Measurements from ENCODE around the gene MYOF. TPM values are rescaled to one million over a fixed set of nuclear protein-coding genes. Genes with fewer than 3 reads are reported as not detected.
"Not testable (repeated sequence)": the region's sequence is repeated elsewhere in the genome, so short reads cannot be mapped to it uniquely, and the experiment has no call there.

MYOF gene
- total RNA-seq, 4 donors from 2014 or later: 4.1 to 10.3 (median 6.3) TPM

DNA sequence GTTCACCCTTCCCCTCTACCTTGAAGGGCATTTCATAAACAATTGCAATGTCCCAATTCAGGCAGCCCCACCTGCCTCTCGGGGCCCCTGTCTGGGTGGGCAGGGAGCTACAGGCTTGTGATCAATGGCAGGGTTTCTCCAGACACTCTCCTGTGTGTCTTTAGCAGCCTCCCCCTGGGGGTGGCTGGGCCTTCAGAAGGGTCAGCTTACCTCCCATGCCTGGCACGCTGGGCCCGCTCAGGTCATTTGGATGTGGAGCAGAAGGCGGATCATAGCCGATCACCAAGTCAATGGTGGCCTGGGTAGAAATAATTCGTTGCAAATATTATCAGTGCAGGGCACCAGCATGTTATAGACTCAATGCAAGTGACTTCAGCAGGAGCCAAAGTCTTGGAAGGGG is 56.3 kb downstream of the MYOF start:
- TF ChIP-seq POLR2A (IDR thresholded peaks at IDR 0.05): no peak
- TF ChIP-seq, protein P1, sequence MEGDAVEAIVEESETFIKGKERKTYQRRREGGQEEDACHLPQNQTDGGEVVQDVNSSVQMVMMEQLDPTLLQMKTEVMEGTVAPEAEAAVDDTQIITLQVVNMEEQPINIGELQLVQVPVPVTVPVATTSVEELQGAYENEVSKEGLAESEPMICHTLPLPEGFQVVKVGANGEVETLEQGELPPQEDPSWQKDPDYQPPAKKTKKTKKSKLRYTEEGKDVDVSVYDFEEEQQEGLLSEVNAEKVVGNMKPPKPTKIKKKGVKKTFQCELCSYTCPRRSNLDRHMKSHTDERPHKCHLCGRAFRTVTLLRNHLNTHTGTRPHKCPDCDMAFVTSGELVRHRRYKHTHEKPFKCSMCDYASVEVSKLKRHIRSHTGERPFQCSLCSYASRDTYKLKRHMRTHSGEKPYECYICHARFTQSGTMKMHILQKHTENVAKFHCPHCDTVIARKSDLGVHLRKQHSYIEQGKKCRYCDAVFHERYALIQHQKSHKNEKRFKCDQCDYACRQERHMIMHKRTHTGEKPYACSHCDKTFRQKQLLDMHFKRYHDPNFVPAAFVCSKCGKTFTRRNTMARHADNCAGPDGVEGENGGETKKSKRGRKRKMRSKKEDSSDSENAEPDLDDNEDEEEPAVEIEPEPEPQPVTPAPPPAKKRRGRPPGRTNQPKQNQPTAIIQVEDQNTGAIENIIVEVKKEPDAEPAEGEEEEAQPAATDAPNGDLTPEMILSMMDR (IDR thresholded peaks at IDR 0.05 in 4 of 5, conservative IDR thresholded peaks at IDR 0.05 in 1 of 5): no peak
- intact Hi-C loops (cut with DNase I; ENCODE audit: low total_unique reads) (no loop called here), in situ Hi-C loops (cut with MboI; ENCODE audit: low sequenced_read_pairs in 4 of 4) (no loop called here)
- H3K4me1 ChIP-seq: peaks cover 0 to 8% of the 10 kb centered on the region in 2 donors
- H3K27ac ChIP-seq: no peak overlapping the region
- DNase-seq (no peak), ATAC-seq (no peak)
- no peaks in the 10 kb centered on the region for H3K27me3 ChIP-seq
- H3K4me3 ChIP-seq: no peak overlapping the region
- no peaks in the 10 kb centered on the region for H3K36me3 ChIP-seq
- no peaks in the 10 kb centered on the region for H3K9me3 ChIP-seq

DNA sequence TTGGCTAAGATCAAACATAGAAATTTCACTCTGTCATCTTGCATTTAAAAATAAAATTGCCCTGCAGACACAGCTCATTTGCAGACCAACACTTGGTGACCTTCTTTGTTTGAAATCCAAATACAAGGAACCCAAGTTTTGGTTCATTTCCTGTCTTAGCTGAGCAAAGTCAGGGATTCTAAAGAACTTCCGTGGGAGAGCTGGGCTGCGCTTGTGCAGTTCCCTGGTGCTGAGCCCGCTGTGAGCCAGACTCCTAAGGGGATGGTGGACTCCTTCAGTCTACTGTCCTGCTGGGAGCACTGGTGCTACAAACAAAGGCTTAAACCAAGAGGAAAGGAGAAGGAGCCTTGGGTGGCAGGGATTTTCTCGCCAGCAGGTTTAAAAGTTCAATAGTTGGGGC is 60.0 kb downstream of the MYOF start:
- no peak for ATAC-seq

DNA sequence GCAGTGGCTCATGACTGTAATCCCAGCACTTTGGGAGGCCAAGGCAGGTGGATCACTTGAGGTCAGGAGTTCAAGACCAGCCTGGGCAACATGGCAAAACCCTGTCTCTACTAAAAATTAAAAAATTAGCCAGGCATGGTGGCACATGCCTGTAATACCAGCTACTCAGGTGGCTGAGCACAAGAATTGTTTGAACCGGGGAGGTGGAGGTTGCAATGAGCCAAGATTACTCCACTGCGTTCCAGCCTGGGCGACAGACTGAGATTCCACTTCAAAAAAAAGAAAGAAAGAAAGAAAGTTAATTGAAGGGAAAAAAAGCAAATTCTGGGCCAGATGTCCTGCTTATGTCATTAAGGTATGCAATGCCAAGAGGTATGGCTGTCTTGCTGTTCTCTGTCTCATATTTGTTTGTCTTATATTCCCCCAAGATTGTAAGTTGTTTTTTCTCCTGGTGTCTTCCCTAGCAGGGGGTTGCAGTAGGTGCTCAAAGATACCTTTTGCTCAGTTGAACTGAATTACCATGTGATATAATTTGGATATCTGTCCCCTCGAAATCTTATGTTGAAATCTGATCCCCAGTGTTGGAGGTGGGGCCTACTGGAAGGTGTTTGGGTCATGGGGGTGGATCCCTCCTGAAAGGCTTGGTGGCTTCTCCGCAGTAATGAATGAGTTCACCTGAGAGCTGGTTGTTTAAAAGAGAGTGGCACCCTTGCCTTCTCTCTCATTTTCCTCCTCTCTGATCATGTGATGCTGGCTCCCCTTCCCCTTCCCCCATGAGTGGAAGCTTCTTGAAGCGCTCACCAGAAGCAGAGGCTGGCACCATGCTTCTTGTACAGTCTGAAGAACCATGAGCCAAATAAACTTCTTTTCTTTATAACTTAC is 60.9 kb downstream of the MYOF start:
- ATAC-seq (no peak), DNase-seq (no peak)
- no peak overlapping the region for H3K4me3 ChIP-seq
- H3K27me3 ChIP-seq: no peaks in the 10 kb centered on the region
- in situ Hi-C loops (cut with MboI; ENCODE audit: low sequenced_read_pairs in 4 of 4): no loop called here
- H3K27ac ChIP-seq: peak overlapping the region; percentile 29 to 47 (median 39)
- peaks cover 11 to 36% of the 10 kb centered on the region in 2 donors for H3K4me1 ChIP-seq
- no peaks in the 10 kb centered on the region for H3K36me3 ChIP-seq
- no peaks in the 10 kb centered on the region for H3K9me3 ChIP-seq
- intact Hi-C loops (cut with DNase I; ENCODE audit: low total_unique reads): no loop called here
- TF ChIP-seq, protein P1 (IDR thresholded peaks at IDR 0.05 in 4 of 5, conservative IDR thresholded peaks at IDR 0.05 in 1 of 5): no peak
- no peak for TF ChIP-seq POLR2A (IDR thresholded peaks at IDR 0.05)

More for the DNA sequence above, 60.0 kb downstream of the MYOF start:
- in situ Hi-C loops (cut with MboI; ENCODE audit: low sequenced_read_pairs in 4 of 4) (no loop called here), intact Hi-C loops (cut with DNase I; ENCODE audit: low total_unique reads) (no loop called here)
- Histone ChIP-seq H3K9me3 (no peaks in the 10 kb centered on the region), H3K27ac (peak overlapping the region in 3 of 4 donors; percentile 37 to 45 (median 41)), H3K36me3 (no peaks in the 10 kb centered on the region), H3K4me1 (peaks cover 11 to 36% of the 10 kb centered on the region in 2 donors), H3K27me3 (no peaks in the 10 kb centered on the region), H3K4me3 (no peak overlapping the region)
- DNase-seq: no peak
- TF ChIP-seq, protein P1 (IDR thresholded peaks at IDR 0.05 in 4 of 5, conservative IDR thresholded peaks at IDR 0.05 in 1 of 5): no peak
- TF ChIP-seq POLR2A (IDR thresholded peaks at IDR 0.05): no peak

DNA sequence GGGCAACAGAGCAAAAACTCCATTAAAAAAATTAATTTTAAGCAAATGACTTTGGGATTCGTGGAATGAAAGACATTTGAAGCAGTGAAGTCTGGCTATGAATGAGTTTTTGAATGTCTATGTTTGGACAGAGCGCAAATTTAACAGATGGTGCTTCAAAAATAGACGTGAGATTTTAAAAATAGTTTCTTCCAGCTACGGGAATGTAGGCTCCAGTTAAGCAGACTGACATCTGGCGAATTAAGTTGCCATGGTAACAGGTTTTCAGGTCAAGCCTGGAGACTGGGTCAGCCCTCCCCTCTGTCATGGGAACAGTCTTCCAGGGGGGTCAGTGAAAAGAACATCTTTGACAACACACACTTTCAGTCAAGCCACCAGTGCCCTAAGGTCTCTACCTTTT is 62.0 kb downstream of the MYOF start:
- intact Hi-C loops (cut with DNase I; ENCODE audit: low total_unique reads) (no loop called here), in situ Hi-C loops (cut with MboI; ENCODE audit: low sequenced_read_pairs in 4 of 4) (no loop called here)
- no peaks in the 10 kb centered on the region for H3K27me3 ChIP-seq
- TF ChIP-seq, protein P1 (IDR thresholded peaks at IDR 0.05 in 4 of 5, conservative IDR thresholded peaks at IDR 0.05 in 1 of 5): no peak
- TF ChIP-seq POLR2A (IDR thresholded peaks at IDR 0.05): no peak
- H3K4me3 ChIP-seq: no peak overlapping the region
- peaks cover 11 to 36% of the 10 kb centered on the region in 2 donors for H3K4me1 ChIP-seq
- no peaks in the 10 kb centered on the region for H3K9me3 ChIP-seq
- H3K36me3 ChIP-seq: no peaks in the 10 kb centered on the region
- H3K27ac ChIP-seq: peak overlapping the region in 3 of 4 donors; percentile 29 to 47 (median 41)
- DNase-seq (no peak), ATAC-seq (peak; percentile 44 to 62)

DNA sequence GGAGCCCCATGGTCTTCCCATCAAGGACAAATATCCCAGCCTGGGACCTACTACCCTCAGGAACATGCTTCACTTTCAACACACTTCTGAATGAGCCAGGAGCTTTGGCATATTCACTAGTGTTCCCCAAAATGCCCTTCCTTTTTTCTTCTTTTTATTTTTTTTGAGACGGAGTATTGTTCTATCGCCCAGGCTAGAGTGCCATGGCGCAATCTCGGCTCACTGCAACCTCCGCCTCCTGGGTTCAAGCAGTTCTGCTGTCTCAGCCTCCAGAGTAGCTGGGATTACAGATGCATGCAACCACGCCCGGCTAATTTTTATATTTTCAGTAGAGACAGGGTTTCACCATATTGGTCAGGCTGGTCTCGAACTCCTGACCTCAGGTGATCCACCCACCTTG is 63.1 kb downstream of the MYOF start:
- in situ Hi-C loops (cut with MboI; ENCODE audit: low sequenced_read_pairs in 4 of 4); H3K27ac ChIP-seq; H3K4me3 ChIP-seq; H3K9me3 ChIP-seq; DNase-seq; H3K36me3 ChIP-seq; intact Hi-C loops (cut with DNase I; ENCODE audit: low total_unique reads); ATAC-seq; H3K27me3 ChIP-seq: not testable (repeated sequence)
- H3K4me1 ChIP-seq: peaks cover 11 to 36% of the 10 kb centered on the region in 2 donors
